ENCODE data around the gene SORCS2.

SORCS2 gene

DNA sequence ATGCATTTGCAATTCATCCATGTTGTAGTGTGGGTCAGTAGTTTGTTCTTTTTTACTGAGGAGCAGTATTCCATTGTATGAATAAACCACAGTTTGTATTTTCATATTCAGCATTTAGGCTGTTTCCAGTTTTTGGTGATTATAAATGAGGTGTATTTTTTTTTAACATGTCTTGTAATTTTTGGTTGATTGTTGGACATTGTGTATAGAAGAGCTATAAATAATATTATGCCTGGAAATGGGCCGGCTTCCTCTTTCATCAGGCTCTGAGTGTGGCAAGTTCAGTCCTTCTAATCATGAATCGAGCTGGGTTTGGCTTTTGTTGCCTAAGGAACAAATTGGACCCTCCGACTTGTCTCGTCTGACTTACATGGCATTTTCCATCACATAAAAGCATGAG is 126.7 kb downstream of the SORCS2 start:
- no peak for DNase-seq (ENCODE audit: low read depth in 1 of 2, low spot score in 1 of 2)

DNA sequence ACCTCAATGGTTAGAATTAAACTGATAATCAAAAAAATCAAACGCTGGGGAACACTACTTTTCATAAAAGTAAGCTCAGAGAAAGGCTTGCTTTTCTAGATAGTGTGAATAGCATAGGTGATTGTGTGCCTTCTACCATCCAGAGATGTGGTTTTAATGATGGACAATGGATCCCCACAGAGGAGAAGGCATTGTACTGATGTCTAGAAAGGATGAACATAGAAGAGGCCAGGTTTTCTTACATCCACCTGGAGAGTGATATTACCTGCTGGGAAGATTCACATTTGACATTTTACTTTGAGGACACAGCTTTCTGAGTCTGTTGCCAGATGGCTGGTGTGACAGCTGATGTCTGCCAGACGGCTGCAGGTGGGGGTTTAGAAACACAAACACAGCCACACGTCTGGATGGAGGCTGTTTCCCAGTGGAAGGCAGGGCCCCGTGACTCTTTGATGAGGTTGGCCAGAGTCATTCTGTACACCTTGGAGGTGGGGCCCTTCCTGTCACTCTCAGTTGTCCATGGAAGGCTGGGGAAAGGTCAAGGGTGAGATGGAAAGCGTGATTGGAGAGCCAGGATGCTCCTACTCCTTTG is 128.0 kb downstream of the SORCS2 start:
- DNase-seq (ENCODE audit: low read depth in 1 of 2, low spot score in 1 of 2): no peak

- no peak for DNase-seq (ENCODE audit: low read depth in 1 of 2, low spot score in 1 of 2)
Measured at GRCh38 chr4:7322166-7322991, 130.0 kb downstream of the SORCS2 start.

- DNase-seq (ENCODE audit: low read depth in 1 of 2, low spot score in 1 of 2): no peak
Measured at GRCh38 chr4:7323461-7323871, 131.1 kb downstream of the SORCS2 start.

DNA sequence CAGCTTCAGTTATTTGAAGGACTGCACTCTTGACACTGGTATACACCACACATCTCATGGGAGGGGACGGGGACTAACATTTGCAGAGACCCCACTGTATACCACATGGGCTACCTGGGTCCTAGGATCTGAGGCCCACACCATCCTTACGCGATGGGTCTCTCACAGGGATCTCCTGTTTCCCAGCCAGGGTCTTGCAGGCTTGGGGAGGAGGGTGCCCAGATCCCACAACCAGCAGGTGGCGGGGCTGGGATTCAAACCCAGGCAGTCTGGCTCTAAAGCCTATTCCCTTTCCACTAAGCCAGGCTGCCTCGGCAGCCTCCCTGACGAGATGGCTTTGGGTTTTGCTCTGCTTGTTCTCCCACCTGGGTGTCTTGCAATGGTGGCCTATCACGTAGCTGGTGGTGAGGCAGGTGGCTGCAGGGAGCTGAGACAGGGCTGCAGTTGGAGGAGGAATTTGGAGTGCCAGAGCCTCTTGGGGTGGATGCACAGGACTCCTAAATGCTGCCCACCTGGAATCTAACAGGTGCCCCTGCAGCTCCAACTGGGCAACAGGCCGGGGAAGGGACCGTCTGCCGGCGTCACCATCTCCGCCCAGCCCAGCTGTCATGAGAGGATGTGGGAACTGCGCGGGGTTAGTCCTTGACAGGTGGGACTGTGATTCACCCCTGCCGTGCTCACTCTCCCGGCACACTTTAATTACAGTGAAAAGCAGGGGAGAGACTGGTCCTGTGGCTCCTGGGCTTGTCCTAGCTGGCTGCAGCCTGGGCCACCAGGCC is 131.7 kb downstream of the SORCS2 start:
- no peak for DNase-seq (ENCODE audit: low read depth in 1 of 2, low spot score in 1 of 2)

GRCh38 chr4:7324651-7325121 is 132.3 kb downstream of the SORCS2 start:
- no peak for DNase-seq (ENCODE audit: low read depth in 1 of 2, low spot score in 1 of 2)

- DNase-seq (ENCODE audit: low read depth in 1 of 2, low spot score in 1 of 2): no peak
Measured at GRCh38 chr4:7325541-7325940, 133.2 kb downstream of the SORCS2 start.

DNA sequence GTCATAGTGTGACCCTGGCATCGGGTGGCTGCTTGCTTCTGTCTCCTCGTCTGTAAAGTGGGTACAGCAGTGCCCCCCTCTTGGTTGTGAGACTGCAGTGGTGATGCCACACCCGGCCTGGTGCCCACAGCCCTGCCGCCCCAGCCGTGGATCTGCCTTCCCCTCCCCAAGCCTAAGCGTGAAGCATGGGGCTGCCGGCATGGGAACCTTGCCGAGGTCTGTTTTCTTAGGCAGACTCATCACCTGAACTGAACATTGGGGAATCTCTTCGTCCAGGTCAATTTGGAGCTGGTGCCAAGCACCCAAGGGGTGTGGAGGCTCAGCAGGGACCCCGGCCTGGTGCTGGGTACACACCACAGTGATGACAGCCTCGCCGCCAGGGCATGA is 134.0 kb downstream of the SORCS2 start:
- DNase-seq (ENCODE audit: low read depth in 1 of 2, low spot score in 1 of 2): no peak

DNA sequence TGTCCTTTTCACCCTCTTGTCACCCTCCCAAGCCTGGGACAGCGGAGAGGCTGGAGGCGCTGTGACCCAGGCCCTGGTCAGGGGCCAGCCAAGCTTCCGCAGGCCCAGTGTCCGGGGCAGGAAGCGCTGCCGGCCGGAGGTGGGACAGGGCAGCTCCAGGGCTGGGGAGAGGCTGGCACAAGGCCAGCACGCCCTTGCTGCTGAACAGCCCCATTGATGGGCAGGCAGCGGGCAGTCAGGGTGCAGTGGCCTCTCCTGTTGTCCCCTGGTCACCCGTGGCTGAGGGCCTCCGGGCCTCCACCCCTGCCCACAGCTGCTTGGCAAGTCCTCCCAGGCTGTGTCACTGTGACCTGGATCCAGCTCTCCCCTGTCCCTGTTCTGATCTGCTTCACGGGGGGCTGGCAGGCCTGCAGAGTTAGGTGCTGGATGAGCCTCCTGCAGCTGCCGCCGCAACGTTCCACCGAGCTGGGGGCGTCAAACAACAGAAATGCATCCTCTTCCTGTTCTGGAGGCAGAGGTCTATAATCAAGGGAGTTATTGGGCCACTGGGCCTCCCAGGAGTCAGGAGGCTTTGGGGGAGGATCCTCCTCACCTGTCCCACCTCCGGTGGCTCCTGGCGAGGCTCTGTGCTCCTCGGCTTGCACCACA is 134.5 kb downstream of the SORCS2 start:
- no peak for DNase-seq (ENCODE audit: low read depth in 1 of 2, low spot score in 1 of 2)

GRCh38 chr4:7327341-7327885 is 135.1 kb downstream of the SORCS2 start:
- DNase-seq (ENCODE audit: low read depth in 1 of 2, low spot score in 1 of 2): no peak

DNA sequence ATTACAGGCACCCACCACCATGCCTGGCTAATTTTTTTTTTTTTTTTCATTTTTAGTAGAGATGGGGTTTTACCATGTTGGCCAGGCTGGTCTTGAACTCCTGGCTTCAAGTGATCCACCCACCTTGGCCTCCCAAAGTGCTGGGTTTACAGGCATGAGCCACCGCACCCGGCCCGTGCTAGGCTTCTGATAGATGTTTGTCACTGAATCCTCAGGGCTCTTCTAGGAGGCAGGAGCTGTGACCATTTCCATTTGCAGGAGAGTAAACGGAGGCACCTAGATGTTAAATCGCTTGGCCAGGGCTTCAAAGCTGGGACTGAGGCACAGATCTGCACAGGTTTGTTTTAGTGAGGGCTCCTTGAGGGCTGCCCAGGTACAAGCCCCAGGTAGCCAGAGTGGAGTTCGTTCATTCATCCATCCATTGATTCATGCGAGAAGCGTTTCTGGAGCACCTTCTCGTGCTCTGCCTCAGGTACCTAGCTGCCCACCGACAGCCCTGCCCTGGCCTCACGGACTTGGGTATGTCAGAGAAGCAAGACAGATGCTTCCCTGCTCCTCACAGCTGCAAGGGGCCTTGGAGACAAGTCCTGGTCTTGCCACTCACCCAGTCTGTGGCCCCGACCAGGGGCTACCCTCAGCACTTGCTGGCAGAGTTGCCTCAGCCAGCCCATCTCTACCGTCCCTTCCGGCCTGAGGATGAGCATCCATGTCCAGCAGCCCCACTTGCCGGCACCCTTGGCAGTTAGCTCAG is 136.0 kb downstream of the SORCS2 start:
- DNase-seq (ENCODE audit: low read depth in 1 of 2, low spot score in 1 of 2): no peak

GRCh38 chr4:7328913-7329638 is 136.7 kb downstream of the SORCS2 start:
- no peak for DNase-seq (ENCODE audit: low read depth in 1 of 2, low spot score in 1 of 2)

GRCh38 chr4:7330031-7330596 is 137.8 kb downstream of the SORCS2 start:
- DNase-seq (ENCODE audit: low read depth in 1 of 2, low spot score in 1 of 2): no peak

DNA sequence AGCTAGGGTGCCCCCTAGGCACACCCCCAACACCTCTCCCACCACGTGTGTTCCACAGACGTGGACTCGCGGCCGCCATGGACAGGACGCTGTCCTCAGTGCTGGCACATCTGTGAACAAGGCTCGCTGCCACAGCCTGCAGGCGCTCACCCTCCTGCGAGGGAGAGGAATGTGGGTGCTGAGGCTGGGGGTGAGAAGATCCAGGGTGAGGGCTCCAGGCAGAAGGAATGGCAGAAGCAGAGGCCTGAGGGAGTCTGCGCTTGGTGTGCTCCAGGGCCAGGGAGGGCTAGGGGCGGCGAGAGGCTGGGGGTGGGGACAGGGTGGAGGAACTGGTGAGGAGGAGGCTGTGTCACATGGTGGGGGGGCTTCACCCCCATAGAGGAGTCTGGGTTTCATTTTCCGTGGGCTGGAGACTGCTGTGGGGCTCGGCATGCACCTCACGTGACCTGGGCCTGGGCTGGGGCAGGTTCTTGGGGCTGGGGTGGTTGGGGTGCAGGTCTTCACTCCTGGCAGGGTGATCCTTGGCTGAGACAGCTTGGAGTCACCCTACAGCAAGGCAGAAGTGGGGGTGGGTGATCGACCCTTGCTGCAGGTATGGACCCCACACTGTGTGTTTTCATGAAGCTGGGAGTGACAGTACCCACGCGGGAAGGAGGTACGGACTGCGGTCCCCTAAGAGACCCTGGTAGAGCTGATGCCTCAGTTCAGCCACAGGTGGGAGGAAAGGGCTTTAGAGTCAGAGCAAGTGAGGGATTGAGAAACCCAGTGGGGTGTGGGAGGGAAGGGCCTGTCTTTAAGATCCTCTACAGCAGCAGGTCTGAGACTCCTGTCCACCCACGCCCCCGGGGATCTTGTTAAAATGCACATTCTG is 138.7 kb downstream of the SORCS2 start:
- no peak for DNase-seq (ENCODE audit: low read depth in 1 of 2, low spot score in 1 of 2)

GRCh38 chr4:7331682-7332000 is 139.3 kb downstream of the SORCS2 start:
- no peak for DNase-seq (ENCODE audit: low read depth in 1 of 2, low spot score in 1 of 2)

GRCh38 chr4:7332216-7333023 is 140.1 kb downstream of the SORCS2 start:
- DNase-seq (ENCODE audit: low read depth in 1 of 2, low spot score in 1 of 2): no peak

GRCh38 chr4:7333024-7333780 is 140.9 kb downstream of the SORCS2 start:
- DNase-seq (ENCODE audit: low read depth in 1 of 2, low spot score in 1 of 2): no peak

Measured in stimulated activated CD4-positive, alpha-beta T cell treated with anti-CD3 and anti-CD28 coated beads, Interleukin-15, amount 100 ng/mL, for 1 hour (primary cell).